ENCODE results near the gene SCYGR5. TPM values are rescaled to one million over a fixed set of nuclear protein-coding genes. Genes with fewer than 3 reads are reported as not detected.
A peak's percentile ranks its signal among the peaks of the same experiment; 100 is the strongest.

Gene SCYGR5
- polyA plus RNA-seq, 1 donor from 2014 or later: not detected

DNA sequence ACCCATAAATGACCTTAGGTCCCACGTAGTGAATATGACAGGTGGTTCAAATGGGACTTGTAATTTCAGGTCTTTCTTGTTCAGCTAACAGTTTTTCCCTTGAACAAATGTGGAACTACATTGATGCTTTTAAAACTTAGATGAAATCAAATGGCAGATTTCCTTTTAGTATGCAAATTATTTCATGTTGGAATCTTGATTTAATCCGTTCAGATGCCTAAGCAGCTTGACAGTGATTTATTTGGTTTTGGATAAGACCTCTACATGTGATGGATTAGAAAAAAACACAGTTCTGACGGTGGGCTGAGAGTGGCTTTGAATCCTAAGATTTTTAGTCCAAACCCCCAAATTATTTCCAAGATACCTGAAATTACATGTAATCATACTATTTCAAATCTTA lies 32.4 kb upstream of the SCYGR5 start:
- Histone ChIP-seq H4K20me1 (ENCODE audit: insufficient read depth) (no peaks in the 10 kb centered on the region), H3K27ac (ENCODE audit: low read length) (peak overlapping the region; percentile 97), H3K4me2 (ENCODE audit: low read length) (no peak overlapping the region), H2AFZ (ENCODE audit: low read depth, low read length) (no peak overlapping the region), H3K9me2 (ENCODE audit: insufficient read depth, low read length) (no peaks in the 10 kb centered on the region), H3K36me3 (ENCODE audit: insufficient read depth, low read length) (no peaks in the 10 kb centered on the region), H3K4me3 (ENCODE audit: low read length) (peak overlapping the region; percentile 41), H3K9ac (ENCODE audit: low read length) (no peak overlapping the region), H3K9me3 (ENCODE audit: low read length) (no peaks in the 10 kb centered on the region), H3F3A (ENCODE audit: insufficient read depth, low read length, poor library complexity, severe bottlenecking) (peaks cover 4% of the 10 kb centered on the region), H3K27me3 (ENCODE audit: insufficient read depth, low read depth, low read length) (no peaks in the 10 kb centered on the region), H3K79me2 (replicated peaks; ENCODE audit: insufficient read depth, low read length) (peaks cover 4% of the 10 kb centered on the region)
- TF ChIP-seq EZH2 (IDR thresholded peaks at IDR 0.05; ENCODE audit: borderline replicate concordance, insufficient read depth, low read length, poor library complexity, severe bottlenecking) (no peak), TAF1 (IDR thresholded peaks at IDR 0.05; ENCODE audit: low read depth) (no peak), SMC3 (conservative IDR thresholded peaks at IDR 0.05; ENCODE audit: poor library complexity) (no peak), POLR2AphosphoS5 (IDR thresholded peaks at IDR 0.05) (no peak), MXI1 (conservative IDR thresholded peaks at IDR 0.05; ENCODE audit: poor library complexity, severe bottlenecking) (no peak), CTCF (IDR thresholded peaks at IDR 0.05; ENCODE audit: poor library complexity, severe bottlenecking) (no peak), RAD21 (conservative IDR thresholded peaks at IDR 0.05) (no peak)
- TF ChIP-seq, protein P1, sequence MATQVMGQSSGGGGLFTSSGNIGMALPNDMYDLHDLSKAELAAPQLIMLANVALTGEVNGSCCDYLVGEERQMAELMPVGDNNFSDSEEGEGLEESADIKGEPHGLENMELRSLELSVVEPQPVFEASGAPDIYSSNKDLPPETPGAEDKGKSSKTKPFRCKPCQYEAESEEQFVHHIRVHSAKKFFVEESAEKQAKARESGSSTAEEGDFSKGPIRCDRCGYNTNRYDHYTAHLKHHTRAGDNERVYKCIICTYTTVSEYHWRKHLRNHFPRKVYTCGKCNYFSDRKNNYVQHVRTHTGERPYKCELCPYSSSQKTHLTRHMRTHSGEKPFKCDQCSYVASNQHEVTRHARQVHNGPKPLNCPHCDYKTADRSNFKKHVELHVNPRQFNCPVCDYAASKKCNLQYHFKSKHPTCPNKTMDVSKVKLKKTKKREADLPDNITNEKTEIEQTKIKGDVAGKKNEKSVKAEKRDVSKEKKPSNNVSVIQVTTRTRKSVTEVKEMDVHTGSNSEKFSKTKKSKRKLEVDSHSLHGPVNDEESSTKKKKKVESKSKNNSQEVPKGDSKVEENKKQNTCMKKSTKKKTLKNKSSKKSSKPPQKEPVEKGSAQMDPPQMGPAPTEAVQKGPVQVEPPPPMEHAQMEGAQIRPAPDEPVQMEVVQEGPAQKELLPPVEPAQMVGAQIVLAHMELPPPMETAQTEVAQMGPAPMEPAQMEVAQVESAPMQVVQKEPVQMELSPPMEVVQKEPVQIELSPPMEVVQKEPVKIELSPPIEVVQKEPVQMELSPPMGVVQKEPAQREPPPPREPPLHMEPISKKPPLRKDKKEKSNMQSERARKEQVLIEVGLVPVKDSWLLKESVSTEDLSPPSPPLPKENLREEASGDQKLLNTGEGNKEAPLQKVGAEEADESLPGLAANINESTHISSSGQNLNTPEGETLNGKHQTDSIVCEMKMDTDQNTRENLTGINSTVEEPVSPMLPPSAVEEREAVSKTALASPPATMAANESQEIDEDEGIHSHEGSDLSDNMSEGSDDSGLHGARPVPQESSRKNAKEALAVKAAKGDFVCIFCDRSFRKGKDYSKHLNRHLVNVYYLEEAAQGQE (IDR thresholded peaks at IDR 0.05; ENCODE audit: borderline replicate concordance): no peak

DNA sequence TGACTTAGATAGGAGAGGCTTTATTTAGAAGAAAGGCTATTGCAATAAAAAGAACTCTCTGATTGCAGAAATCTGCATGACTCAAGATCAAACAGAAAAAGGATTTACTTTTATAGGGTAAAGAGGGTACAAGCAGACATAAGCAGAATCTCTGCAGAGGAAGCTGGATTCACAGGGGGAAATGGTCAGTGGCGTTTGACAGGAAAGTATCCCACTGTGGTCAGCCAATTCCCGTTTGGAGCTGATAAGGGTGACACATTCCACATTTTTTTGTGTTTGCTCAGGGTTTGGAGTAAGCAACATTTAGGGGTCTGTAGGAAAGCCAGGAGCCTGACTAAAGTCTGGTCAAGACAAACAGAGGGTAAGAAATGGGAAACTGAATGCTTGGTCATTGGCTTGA lies 23.9 kb upstream of the SCYGR5 start:
- Histone ChIP-seq H3K27ac (ENCODE audit: low read length) (no peak overlapping the region), H2AFZ (ENCODE audit: low read depth, low read length) (no peak overlapping the region), H3F3A (ENCODE audit: insufficient read depth, low read length, poor library complexity, severe bottlenecking) (no peaks in the 10 kb centered on the region), H4K20me1 (ENCODE audit: insufficient read depth) (no peaks in the 10 kb centered on the region), H3K9ac (ENCODE audit: low read length) (no peak overlapping the region), H3K9me3 (ENCODE audit: low read length) (no peaks in the 10 kb centered on the region), H3K4me2 (ENCODE audit: low read length) (no peak overlapping the region), H3K4me3 (ENCODE audit: low read length) (no peak overlapping the region), H3K9me2 (ENCODE audit: insufficient read depth, low read length) (no peaks in the 10 kb centered on the region), H3K79me2 (replicated peaks; ENCODE audit: insufficient read depth, low read length) (no peaks in the 10 kb centered on the region), H3K36me3 (ENCODE audit: insufficient read depth, low read length) (no peaks in the 10 kb centered on the region), H3K27me3 (ENCODE audit: insufficient read depth, low read depth, low read length) (no peaks in the 10 kb centered on the region)
- TF ChIP-seq EZH2 (IDR thresholded peaks at IDR 0.05; ENCODE audit: borderline replicate concordance, insufficient read depth, low read length, poor library complexity, severe bottlenecking) (no peak), TAF1 (IDR thresholded peaks at IDR 0.05; ENCODE audit: low read depth) (no peak), MXI1 (conservative IDR thresholded peaks at IDR 0.05; ENCODE audit: poor library complexity, severe bottlenecking) (no peak), CTCF (IDR thresholded peaks at IDR 0.05; ENCODE audit: poor library complexity, severe bottlenecking) (no peak), POLR2AphosphoS5 (IDR thresholded peaks at IDR 0.05) (no peak), RAD21 (conservative IDR thresholded peaks at IDR 0.05) (no peak), EP300 (conservative IDR thresholded peaks at IDR 0.05; ENCODE audit: poor library complexity, severe bottlenecking) (no peak)

All from neural cell (in vitro differentiated cells).